ENCODE data around the gene CYP24A1. TPM values are rescaled to one million over a fixed set of nuclear protein-coding genes. Genes with fewer than 3 reads are reported as not detected.

CYP24A1 gene
- total RNA-seq, 3 donors from 2014 or later = not detected

- no peak for DNase-seq
Observed at GRCh38 chr20:54156981-54157835, 16.6 kb downstream of the CYP24A1 start.

DNA sequence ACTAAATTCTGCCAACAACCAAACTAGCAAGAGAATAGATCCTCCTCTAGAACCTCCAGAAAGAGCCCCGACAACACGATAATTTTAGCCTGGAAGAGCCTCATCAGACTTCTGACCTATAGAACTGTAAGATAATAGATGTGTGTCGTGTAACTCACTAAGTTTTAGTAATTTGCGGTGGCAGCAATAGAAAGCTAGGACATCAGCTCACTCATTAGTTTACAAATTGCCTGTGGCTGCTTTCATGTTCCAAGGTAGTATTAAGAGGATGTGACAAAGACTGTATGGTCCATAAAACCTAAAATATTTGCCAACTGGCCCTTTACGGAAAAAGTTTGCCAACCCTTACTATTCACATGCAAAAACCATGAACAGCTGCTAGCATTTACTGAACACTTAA lies 17.3 kb downstream of the CYP24A1 start:
- ATAC-seq (no peak), DNase-seq (no peak)
- Histone ChIP-seq H3K36me3 (ENCODE audit: low read depth) (no peaks in the 10 kb centered on the region), H3K4me3 (no peak overlapping the region), H3K9me3 (no peaks in the 10 kb centered on the region), H3K4me1 (ENCODE audit: low read depth) (no peaks in the 10 kb centered on the region)
- intact Hi-C loops (cut with DNase I, micrococcal nuclease) = no loop called here
- TF ChIP-seq CTCF (IDR thresholded peaks at IDR 0.05) = no peak

More at GRCh38 chr20:54156981-54157835, 16.6 kb downstream of the CYP24A1 start:
- H3K4me1 ChIP-seq (ENCODE audit: low read depth) = no peaks in the 10 kb centered on the region
- no peaks in the 10 kb centered on the region for H3K36me3 ChIP-seq (ENCODE audit: low read depth)
- H3K9me3 ChIP-seq = no peaks in the 10 kb centered on the region
- TF ChIP-seq CTCF (IDR thresholded peaks at IDR 0.05) = no peak
- intact Hi-C loops (cut with DNase I, micrococcal nuclease) = no loop called here
- no peak for ATAC-seq
- no peak overlapping the region for H3K4me3 ChIP-seq

- H3K36me3 ChIP-seq (ENCODE audit: low read depth) = no peaks in the 10 kb centered on the region
- intact Hi-C loops (cut with DNase I, micrococcal nuclease) = no loop called here
- no peaks in the 10 kb centered on the region for H3K4me1 ChIP-seq (ENCODE audit: low read depth)
- no peak overlapping the region for H3K4me3 ChIP-seq
- H3K9me3 ChIP-seq = no peaks in the 10 kb centered on the region
- no peak for TF ChIP-seq CTCF (IDR thresholded peaks at IDR 0.05)
- DNase-seq (no peak), ATAC-seq (no peak)
Observed at GRCh38 chr20:54155736-54156317, 18.0 kb downstream of the CYP24A1 start.

GRCh38 chr20:54154439-54154838 lies 19.3 kb downstream of the CYP24A1 start:
- no peak for ATAC-seq
- H3K4me1 ChIP-seq (ENCODE audit: low read depth) = no peaks in the 10 kb centered on the region
- intact Hi-C loops (cut with DNase I, micrococcal nuclease) = no loop called here
- no peak for TF ChIP-seq CTCF (IDR thresholded peaks at IDR 0.05)
- H3K4me3 ChIP-seq = no peak overlapping the region
- H3K9me3 ChIP-seq = no peaks in the 10 kb centered on the region
- no peaks in the 10 kb centered on the region for H3K36me3 ChIP-seq (ENCODE audit: low read depth)
- DNase-seq = no peak

DNA sequence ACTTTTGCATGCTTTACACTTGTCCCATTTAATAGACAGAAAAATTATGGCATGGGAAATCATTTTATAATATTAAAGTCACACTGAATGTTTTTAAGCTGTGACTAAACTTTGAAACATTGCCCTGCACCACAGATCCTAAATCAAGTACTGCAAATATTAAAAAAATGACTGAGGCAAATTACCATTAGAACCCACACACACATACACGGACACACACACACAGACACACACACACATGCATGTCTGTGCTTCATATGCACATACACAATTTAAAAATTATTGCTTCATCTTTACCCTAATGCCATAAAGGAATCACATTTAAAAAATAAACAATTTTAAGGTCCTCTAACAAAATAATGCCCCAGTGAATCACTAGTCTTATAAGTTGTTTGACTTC lies 19.9 kb downstream of the CYP24A1 start:
- DNase-seq (no peak), ATAC-seq (no peak)
- no peaks in the 10 kb centered on the region for H3K9me3 ChIP-seq
- intact Hi-C loops (cut with DNase I, micrococcal nuclease) = no loop called here
- no peak overlapping the region for H3K4me3 ChIP-seq
- no peaks in the 10 kb centered on the region for H3K4me1 ChIP-seq (ENCODE audit: low read depth)
- no peaks in the 10 kb centered on the region for H3K36me3 ChIP-seq (ENCODE audit: low read depth)
- TF ChIP-seq CTCF (IDR thresholded peaks at IDR 0.05) = no peak
